ENCODE measurements around the gene PTPN4. TPM values are rescaled to one million over a fixed set of nuclear protein-coding genes. Genes with fewer than 3 reads are reported as not detected.

Gene PTPN4
- total and polyA plus RNA-seq, 10 of the 15 experiments (the other 5 are each of a cell fraction or from before 2014, with no cell fraction given), result 5.0 to 29.7 (median 23.7) TPM

DNA sequence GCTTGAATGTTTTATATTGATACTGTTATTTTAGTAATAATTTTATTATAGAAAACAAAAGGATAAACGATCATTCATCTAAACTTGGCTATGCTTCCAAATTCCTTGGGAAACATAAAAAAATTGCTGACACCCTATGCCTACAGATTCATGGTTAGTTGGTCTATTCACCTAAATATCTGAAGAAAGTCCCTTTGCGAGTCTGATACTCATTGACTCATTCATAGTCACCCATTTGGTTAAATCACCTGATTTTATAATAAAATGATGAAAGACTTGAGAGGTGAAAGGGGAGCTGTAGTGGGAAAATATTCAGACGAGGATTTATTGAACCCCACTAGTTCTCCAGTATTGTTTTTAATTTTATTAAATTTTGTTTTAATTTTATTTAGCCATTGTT lies 112.0 kb downstream of the PTPN4 start (continued):
- TF ChIP-seq, protein P1, sequence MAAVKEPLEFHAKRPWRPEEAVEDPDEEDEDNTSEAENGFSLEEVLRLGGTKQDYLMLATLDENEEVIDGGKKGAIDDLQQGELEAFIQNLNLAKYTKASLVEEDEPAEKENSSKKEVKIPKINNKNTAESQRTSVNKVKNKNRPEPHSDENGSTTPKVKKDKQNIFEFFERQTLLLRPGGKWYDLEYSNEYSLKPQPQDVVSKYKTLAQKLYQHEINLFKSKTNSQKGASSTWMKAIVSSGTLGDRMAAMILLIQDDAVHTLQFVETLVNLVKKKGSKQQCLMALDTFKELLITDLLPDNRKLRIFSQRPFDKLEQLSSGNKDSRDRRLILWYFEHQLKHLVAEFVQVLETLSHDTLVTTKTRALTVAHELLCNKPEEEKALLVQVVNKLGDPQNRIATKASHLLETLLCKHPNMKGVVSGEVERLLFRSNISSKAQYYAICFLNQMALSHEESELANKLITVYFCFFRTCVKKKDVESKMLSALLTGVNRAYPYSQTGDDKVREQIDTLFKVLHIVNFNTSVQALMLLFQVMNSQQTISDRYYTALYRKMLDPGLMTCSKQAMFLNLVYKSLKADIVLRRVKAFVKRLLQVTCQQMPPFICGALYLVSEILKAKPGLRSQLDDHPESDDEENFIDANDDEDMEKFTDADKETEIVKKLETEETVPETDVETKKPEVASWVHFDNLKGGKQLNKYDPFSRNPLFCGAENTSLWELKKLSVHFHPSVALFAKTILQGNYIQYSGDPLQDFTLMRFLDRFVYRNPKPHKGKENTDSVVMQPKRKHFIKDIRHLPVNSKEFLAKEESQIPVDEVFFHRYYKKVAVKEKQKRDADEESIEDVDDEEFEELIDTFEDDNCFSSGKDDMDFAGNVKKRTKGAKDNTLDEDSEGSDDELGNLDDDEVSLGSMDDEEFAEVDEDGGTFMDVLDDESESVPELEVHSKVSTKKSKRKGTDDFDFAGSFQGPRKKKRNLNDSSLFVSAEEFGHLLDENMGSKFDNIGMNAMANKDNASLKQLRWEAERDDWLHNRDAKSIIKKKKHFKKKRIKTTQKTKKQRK (IDR thresholded peaks at IDR 0.05; ENCODE audit: low read depth, low read length), result no peak
- TF ChIP-seq CREB1 (IDR thresholded peaks at IDR 0.05; ENCODE audit: low read depth) (no peak), NR2F1 (conservative IDR thresholded peaks at IDR 0.05) (no peak), SMAD1 (IDR thresholded peaks at IDR 0.05; ENCODE audit: low read depth, partially characterized antibody) (no peak)
- TF ChIP-seq, protein P2, sequence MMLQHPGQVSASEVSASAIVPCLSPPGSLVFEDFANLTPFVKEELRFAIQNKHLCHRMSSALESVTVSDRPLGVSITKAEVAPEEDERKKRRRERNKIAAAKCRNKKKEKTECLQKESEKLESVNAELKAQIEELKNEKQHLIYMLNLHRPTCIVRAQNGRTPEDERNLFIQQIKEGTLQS (IDR thresholded peaks at IDR 0.05; ENCODE audit: borderline replicate concordance, extremely low read depth, low read depth, low read length), result no peak

GRCh38 chr2:119873350-119874315 lies 113.9 kb downstream of the PTPN4 start:
- in situ Hi-C loops (cut with MboI) (no loop called here), intact Hi-C loops (cut with micrococcal nuclease; ENCODE audit: unreplicated experiment) (no loop called here)
- Histone ChIP-seq H3K79me2 (ENCODE audit: control insufficient read depth, insufficient read depth, low read length) (no peaks in the 10 kb centered on the region), H3K27ac (ENCODE audit: control insufficient read depth, insufficient read depth) (no peak overlapping the region), H3K4me2 (ENCODE audit: control insufficient read depth, insufficient read depth) (no peak overlapping the region), H4K20me1 (ENCODE audit: control insufficient read depth, insufficient read depth) (no peaks in the 10 kb centered on the region), H3K9ac (ENCODE audit: control insufficient read depth, insufficient read depth, low read length) (no peak overlapping the region), H3K36me3 (ENCODE audit: control insufficient read depth in 2 of 2, insufficient read depth in 2 of 2, low read length in 1 of 2) (no peaks in the 10 kb centered on the region), H3K4me1 (ENCODE audit: control insufficient read depth, insufficient read depth, low read length) (no peaks in the 10 kb centered on the region), H3K4me3 (no peak overlapping the region), H3K9me3 (replicated peaks; ENCODE audit: control insufficient read depth, insufficient read depth, low read length) (no peaks in the 10 kb centered on the region), H3K27me3 (replicated peaks in 1 of 2; ENCODE audit: control insufficient read depth in 2 of 2, insufficient read depth in 2 of 2, low read length in 1 of 2) (no peaks in the 10 kb centered on the region), H2AFZ (ENCODE audit: control insufficient read depth, low read depth, low read length) (no peak overlapping the region)
- no TSS peak for BruUV-seq (replicated peaks)
- RAD21 ChIA-PET (ENCODE audit: unreplicated experiment), result no interaction called here
- DNase-seq (ENCODE audit: low read depth, low spot score), result no peak
- SMC1A ChIA-PET (ENCODE audit: uncharacterized antibody, unreplicated experiment), result interaction anchor here (1.1 kb wide), 1 partner anchor 11 kb away, joined by 6 read pairs; no protein-coding TSS in a partner anchor
- POLR2A ChIA-PET, result interaction anchor here (0.5 kb wide), 1 partner anchor 1187 kb away, joined by 5 read pairs; no protein-coding TSS in a partner anchor
- WGBS (ENCODE audit: insufficient coverage, insufficient replicate concordance, low lambda C conversion rate, missing lambda C conversion rate), result 65% methylated on average over 4 of the region's 4 CpGs
- no peak for ATAC-seq
- no peak for FAIRE-seq
- CTCF ChIA-PET, result interaction anchor here (1.0 kb wide), 1 partner anchor 301 kb away, joined by 4 read pairs; no protein-coding TSS in a partner anchor
- TF ChIP-seq TCF7 (IDR thresholded peaks at IDR 0.05; ENCODE audit: borderline replicate concordance), result no peak
- no peak for TF ChIP-seq SIX5 (IDR thresholded peaks at IDR 0.05; ENCODE audit: low read depth, low read length, severe bottlenecking)
- no peak for TF ChIP-seq RELB (IDR thresholded peaks at IDR 0.05; ENCODE audit: low read depth)
- no peak for TF ChIP-seq FOXM1 (IDR thresholded peaks at IDR 0.05; ENCODE audit: low read depth, low read length)
- TF ChIP-seq, protein P3, sequence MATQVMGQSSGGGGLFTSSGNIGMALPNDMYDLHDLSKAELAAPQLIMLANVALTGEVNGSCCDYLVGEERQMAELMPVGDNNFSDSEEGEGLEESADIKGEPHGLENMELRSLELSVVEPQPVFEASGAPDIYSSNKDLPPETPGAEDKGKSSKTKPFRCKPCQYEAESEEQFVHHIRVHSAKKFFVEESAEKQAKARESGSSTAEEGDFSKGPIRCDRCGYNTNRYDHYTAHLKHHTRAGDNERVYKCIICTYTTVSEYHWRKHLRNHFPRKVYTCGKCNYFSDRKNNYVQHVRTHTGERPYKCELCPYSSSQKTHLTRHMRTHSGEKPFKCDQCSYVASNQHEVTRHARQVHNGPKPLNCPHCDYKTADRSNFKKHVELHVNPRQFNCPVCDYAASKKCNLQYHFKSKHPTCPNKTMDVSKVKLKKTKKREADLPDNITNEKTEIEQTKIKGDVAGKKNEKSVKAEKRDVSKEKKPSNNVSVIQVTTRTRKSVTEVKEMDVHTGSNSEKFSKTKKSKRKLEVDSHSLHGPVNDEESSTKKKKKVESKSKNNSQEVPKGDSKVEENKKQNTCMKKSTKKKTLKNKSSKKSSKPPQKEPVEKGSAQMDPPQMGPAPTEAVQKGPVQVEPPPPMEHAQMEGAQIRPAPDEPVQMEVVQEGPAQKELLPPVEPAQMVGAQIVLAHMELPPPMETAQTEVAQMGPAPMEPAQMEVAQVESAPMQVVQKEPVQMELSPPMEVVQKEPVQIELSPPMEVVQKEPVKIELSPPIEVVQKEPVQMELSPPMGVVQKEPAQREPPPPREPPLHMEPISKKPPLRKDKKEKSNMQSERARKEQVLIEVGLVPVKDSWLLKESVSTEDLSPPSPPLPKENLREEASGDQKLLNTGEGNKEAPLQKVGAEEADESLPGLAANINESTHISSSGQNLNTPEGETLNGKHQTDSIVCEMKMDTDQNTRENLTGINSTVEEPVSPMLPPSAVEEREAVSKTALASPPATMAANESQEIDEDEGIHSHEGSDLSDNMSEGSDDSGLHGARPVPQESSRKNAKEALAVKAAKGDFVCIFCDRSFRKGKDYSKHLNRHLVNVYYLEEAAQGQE (IDR thresholded peaks at IDR 0.05; ENCODE audit: low read depth, low read length), result no peak

Data from GM12878 (cell line).